IPS-18c (cell line): ENCODE results near the gene UBAC2.

Source experiments
- H3K4me3 ChIP-seq: 2 replicates; pipeline ENCODE4 v1.7.0; 2013; ENCODE audit warnings: low read depth, mild to moderate bottlenecking, low read length, moderate library complexity; ENCODE audit not compliant: insufficient read depth
- H3K9me3 ChIP-seq: one replicate; pipeline ENCODE4 v1.6.1; 2013; ENCODE audit warnings: mild to moderate bottlenecking, low read length, moderate library complexity; ENCODE audit not compliant: control insufficient read depth, insufficient read depth

The UBAC2 gene

DNA sequence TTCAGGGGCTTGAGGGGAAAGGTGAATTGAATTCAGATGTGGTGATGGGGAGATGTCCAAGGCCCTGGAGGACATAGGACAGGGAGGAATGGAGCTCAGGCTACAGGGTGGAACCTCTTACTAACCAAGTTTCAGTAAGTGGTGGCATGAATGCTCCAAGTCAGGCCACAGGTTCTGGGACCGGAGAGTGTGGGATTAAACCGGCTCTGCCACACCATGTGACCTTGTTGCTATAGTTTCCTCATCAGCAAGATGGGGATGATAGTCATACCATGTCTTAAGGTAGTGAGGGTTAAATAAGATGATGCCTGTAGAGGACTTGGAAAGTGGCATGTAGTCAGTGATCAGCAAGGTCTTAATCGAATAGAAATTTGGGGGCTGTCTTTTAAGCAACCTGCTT lies 90.2 kb downstream of the UBAC2 start:
- no peak overlapping the region for H3K4me3 ChIP-seq
- no peaks in the 10 kb centered on the region for H3K9me3 ChIP-seq

DNA sequence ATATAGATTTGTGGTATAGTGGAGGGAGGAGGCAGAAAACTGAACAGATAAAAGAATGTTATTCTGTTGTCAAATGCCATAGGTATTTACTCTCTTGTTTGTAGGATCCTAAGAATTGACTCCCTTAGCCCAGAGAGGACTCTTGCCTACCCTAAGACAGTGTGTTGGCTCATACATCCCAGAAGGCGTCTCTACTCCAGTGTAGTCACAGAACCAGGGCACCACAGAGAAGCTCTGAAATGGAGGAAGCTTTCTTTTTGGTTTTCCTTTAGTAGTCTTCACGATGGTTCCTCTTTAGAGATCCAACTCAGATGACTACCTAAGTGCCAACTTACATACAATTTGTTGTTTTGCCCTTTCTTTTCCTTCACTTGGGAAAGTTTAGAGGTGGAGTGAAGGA lies 92.5 kb downstream of the UBAC2 start:
- Histone ChIP-seq H3K4me3 (no peak overlapping the region), H3K9me3 (no peaks in the 10 kb centered on the region)

DNA sequence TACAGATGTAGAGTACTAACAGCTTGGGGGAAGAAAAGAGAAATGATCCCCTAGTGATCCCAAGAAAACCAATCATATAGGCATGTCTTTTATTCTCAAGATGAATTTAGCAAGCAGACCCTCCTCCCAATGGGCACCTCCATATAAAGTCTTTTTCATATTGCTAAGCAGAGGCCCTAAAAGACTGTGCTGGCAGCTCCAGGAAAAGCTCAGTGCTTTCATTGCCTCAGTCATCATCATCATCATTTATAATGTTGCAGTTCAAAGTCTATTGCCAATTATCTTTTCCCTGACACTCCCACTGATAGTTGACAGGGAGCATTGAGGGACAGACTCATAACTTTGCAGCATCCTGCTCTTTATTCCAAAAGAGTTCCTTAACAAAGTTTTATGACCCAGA lies 93.5 kb downstream of the UBAC2 start:
- no peak overlapping the region for H3K4me3 ChIP-seq

DNA sequence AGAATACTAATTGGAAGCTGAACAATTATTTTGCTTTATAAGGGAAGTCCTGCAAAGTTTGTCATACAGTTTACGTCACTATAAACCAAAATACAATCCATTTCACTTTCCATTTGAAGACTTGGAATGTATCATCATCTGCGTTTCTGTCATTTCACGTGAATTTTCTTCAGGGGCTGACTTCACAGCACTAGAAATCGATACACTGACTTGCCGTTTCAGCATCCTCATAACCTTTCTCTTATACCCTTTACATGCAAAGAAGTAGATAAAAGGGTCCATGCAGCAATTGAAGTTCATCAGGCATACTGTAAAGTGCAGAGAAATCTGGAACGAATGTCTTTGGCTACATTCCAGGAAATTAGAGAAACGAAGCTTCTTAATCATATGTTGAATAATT lies 94.3 kb downstream of the UBAC2 start:
- Histone ChIP-seq H3K9me3 (no peaks in the 10 kb centered on the region), H3K4me3 (no peak overlapping the region)

More for the DNA sequence above, 93.5 kb downstream of the UBAC2 start:
- H3K9me3 ChIP-seq: no peaks in the 10 kb centered on the region

DNA sequence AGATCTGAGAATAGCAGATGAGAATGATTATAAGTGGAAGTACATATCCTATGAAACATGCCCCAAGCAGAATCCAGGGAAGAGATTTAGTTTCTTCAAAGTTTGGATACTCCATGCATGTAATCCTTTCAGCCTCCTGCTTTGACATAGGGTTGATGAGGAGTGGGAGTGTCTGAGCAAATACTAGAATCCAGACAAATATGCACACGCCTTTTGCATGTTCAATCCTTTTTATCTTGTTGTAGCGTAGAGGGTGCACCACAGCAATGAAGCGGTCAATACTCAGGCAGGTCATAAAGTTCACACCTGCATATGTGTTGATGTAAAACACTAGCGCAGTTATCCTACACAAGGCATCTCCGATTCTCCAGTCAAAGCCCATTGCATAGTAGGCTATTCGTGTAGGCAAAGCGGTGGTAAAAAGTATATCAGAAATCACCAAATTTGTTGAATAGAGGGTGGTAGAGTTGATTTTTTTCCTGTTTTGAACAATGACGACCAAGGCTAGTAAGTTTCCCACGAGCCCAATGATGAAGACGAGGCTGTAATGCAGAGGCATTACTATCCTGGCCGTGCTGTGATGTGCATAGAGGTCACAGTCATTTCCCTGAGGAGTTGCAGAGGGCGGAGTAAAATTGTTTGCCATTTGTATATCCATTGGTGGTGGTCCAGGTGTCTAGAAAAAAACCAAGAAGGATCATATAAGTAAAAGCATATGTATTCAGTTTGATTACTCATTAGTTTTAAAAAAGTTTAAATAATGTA lies 95.0 kb downstream of the UBAC2 start:
- Histone ChIP-seq H3K4me3 (no peak overlapping the region), H3K9me3 (no peaks in the 10 kb centered on the region)

DNA sequence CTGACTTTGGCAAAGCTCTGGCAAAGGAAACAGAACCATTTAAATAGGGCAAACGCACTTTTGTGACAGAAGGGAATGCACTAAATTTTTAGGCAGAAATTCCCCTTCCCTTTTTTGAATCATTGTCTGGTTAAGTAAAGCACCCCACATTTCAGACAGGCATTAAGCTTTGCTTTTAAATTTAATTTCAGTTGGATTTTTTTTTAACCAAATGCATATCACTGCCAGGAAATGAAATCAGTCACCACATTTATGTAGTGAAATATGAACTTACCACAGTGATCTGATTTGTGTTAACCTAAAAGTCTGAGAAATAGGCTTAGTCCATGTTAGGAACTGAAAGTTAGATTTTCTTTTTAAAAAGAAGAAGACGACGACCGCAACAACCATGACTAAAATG lies 95.7 kb downstream of the UBAC2 start:
- no peaks in the 10 kb centered on the region for H3K9me3 ChIP-seq
- H3K4me3 ChIP-seq: no peak overlapping the region

DNA sequence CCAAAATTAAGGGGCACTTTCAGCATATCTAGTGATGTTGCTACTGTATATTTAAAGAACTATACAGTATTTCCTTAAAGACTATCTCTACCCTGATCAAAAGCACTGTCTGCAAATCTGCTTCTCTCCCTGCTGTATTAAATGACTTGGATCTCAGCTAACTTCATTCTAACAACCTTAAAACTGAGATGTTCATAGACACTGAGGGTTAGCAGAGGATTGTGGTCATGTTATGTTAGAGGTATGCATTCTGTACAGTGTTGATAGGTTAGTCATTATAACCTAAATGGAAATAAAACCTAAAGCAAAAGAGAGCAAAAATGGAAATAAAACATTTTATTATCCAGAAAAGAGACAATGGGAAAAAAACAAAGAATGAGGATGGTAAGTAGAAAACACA lies 96.7 kb downstream of the UBAC2 start:
- Histone ChIP-seq H3K4me3 (no peak overlapping the region), H3K9me3 (no peaks in the 10 kb centered on the region)

DNA sequence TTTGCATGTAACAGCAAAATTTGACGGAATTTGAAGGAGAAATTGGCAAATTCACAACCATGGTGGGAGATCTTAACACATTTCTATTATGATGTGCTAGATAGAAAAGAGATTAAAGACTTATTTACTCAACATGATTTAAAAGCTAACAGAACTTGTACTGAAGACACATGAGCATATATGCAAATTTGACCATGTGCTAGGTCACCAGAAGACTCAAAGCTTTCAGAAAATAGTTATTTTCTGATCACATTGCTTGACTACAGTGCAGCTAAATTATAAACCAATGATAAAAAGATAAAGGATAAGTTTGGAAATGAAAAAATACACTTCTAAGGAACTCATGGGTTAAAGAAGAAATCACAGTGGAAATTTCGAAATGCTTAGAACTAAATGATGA lies 97.4 kb downstream of the UBAC2 start:
- no peaks in the 10 kb centered on the region for H3K9me3 ChIP-seq
- H3K4me3 ChIP-seq: no peak overlapping the region

DNA sequence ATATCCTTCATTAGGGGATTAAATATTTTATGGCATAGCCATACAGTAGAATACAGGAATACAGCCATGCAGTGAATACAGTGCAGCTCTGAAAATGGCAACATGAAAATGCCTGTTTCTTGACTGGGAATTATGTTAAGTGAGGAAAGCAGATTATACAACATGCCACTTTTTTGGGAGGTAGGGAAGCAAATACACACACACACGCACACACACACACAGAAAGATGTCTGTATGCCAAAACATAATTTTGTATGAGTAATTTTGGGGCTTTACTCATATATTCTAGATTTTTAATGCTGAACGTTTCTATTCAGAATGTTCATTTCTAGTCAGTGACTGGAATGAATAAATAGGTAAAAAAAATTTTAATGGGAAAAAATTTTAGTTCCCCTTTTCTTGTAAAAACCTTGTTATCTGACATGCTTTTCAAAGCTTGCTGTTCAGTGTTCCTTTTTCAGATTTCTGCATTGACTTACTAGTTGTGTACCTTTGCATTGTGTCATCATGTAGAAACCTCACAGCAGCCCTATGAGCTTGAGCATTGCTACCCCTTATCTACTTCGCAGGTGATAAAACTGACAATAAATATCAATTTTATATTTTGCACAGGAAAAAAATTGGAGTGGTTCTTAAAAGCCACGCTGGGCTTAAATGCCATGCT lies 98.7 kb downstream of the UBAC2 start:
- Histone ChIP-seq H3K9me3 (no peaks in the 10 kb centered on the region), H3K4me3 (no peak overlapping the region)

DNA sequence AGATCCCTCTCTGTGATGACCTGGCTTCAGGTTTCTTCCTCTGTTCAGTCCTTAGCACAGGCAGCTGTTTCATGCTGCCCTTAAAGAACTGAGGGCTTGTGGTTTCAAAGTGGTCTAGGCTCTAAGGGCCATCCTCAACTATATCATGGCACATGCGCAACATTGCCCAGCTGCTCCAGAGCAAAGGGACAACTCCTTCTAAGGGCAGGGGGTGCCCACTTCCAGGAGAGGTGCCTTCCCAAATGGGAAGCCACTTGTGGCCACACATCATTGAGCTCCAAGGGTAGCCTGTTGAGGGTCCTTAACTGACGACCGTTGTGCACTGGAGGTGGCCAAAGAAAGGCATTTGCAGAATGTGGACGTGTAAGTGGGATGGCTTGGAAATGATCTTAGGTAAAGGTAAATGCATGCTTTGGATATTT lies 99.3 kb downstream of the UBAC2 start:
- no peak overlapping the region for H3K4me3 ChIP-seq

DNA sequence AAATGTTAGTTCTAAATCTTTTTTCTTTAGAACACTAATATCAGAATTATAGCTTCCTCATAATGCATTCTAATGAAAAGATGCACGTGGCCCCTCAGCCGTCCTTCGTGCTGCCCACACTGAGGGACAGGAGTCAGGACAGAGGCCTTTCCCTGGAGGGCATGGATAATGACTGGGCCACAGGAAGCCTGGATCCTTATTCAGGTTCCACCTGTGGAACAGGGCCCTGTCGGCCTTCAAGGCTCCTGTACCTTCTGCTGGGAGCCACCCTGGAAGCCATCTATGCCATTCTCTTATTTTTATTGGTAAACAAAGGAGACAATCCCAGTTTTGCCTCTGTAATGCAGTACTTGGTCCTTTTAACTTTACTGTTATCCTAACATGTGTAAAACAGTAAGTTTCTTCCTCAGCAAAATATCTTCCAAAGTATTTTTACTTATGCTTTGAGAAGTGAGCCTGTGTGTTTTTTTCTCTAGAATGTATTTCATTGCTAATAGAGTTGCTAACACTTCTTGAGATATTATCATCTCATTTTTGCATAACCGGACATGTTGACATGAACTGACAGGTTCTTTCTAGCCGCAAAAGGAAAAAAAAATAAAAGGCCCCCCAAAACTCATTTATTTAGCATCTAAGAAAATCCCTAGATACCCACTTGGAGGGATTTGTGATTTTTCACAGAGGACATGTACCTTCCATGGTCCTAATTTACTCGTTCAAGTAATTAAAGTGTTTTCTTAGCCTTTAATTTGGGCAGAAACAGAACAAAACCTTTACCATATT lies 100.6 kb downstream of the UBAC2 start:
- Histone ChIP-seq H3K4me3 (no peak overlapping the region), H3K9me3 (no peaks in the 10 kb centered on the region)

More for the DNA sequence above, 99.3 kb downstream of the UBAC2 start:
- no peaks in the 10 kb centered on the region for H3K9me3 ChIP-seq

DNA sequence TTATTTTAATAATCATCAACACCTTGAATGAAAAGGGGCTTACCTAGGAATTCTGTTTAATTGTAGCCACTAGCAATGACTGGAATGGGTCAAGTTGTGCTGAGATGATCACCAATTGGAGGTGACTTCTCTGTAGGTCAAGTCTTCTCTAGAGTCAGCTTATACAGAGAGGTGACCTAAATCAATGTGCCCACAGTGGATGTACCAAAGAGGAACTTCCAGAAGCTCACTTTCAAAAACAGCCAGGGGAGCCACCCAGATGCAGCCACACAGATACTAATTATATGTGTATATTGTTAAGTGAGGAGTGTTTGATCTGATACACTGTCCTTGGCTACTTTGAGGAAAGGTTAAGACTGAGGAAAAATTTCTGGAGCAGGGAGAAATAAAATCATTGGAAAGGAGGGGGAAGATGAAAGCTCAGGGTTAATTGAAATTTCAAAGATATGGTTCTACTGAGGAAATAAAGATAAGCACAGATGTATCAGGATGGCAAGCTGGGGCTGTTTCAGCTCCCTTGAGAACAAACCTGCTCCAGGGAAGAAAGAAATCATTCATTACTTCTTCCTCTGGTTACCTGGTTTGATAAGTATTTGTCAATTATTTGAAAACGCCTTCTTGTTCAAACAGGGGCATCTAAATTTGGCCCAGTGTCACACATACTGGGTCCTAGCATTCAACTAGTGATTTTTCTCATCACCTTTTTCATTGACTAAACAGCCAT lies 101.4 kb downstream of the UBAC2 start:
- no peak overlapping the region for H3K4me3 ChIP-seq

DNA sequence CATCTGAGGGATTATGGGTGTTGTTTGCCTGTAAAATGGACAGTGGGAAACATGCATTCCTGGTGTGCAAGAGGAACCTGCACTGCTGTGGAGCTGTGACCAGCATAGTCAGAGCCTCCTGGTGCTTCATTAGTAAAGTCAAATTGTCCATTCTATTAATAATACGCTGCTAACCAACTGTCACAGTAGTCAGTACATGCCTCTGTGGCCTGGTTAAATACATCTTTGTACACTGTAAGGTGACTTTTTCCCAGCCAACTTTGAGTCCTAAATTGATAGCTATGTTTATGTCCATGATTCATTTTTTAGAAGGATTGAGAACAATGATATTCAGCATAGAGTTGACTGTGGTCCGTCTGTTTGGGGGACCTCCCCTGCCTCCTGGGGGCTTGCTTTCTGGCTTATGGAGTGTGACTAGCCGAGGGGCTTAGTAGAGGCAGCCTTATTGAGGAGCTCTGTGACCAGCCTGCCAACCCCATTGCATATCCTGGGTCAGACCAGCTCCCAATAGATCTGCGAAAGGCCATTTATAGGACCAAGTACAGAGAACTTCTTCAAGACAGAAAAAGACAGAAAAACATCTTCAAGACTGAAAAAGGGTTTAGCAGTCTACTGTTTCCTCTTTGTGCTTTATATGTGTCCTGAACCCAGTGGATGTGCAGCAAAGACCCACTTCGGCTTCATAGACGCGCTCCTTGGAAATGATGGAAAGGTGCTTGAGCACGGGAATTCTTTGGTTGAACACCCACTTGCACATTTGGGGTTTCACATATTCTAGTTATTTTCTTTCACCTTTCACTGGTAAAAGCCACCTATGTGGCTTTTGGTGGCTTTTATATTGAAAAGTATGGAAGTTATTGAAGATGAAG lies 102.2 kb downstream of the UBAC2 start:
- no peak overlapping the region for H3K4me3 ChIP-seq
- no peaks in the 10 kb centered on the region for H3K9me3 ChIP-seq

More for the DNA sequence above, 101.4 kb downstream of the UBAC2 start:
- no peaks in the 10 kb centered on the region for H3K9me3 ChIP-seq

DNA sequence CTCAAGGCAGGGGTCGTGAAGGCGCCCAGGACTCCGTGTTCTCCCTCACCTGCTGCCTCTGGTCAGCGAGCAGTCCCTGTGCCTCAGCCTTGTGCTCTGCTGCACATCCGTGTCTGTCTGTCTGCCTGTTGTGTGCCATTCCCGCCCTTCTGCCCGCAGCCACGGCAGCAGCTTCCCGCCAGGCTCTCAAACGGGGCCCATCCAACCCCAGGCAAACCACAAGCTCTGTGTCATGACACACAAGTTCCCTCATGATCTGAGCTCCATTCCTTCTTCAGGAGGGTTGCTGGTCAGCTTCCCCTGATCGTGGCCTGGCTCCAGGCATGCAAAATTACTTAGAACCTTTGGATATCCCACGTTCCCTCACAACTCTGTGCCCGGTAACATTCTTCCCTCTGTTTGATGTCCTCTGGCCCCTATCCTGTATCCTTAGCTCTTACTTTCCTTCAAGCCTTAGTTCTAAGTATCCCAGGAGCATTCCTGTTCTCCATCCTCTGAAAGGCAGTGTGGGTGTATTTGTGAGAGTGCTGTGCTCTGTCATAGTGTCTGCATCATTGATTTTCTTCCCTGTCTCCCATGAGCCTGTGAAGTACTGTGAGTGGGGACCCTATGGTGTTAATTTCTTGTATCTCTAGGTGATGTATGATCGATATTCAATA lies 103.3 kb downstream of the UBAC2 start:
- H3K9me3 ChIP-seq: no peaks in the 10 kb centered on the region
- H3K4me3 ChIP-seq: no peak overlapping the region

DNA sequence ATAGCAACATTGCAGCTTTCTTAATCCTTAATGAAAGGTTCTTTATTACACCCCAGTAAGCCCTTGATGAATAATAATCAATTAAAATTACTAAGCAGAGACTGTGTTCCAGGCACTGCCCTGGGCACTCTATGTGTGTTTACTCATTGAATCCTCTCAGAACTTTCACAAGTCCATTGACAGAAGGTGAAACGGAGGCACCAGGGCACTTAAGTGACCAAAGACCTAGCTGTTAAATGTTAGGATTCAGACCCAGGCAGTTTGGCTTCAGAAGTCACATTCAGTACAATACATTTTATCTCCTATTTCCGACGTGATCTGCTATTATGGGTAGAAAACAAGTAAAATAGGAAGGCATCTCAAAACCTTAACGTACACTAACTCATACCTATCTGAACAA lies 103.9 kb downstream of the UBAC2 start:
- no peak overlapping the region for H3K4me3 ChIP-seq
- no peaks in the 10 kb centered on the region for H3K9me3 ChIP-seq

DNA sequence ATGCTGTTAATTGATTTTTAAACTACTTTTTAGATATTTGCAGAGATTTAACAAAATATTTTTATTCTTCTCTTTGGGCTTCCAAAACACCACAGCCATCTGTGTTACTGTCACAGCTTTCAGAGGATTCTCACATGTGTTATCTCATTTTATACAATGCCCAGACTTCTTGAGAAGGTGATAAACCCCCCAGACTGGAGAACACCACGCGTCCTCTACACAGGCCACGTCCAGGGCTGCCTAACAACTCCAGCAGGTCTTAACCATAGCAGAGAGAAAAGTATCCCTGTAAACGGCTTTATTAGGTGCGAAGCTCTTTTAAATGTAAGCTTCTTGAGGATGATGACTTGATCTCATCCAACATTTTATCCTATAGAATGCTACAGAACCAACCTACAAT lies 104.5 kb downstream of the UBAC2 start:
- H3K9me3 ChIP-seq: no peaks in the 10 kb centered on the region
- H3K4me3 ChIP-seq: no peak overlapping the region
